ENCODE data around the gene ASB2.

DNA sequence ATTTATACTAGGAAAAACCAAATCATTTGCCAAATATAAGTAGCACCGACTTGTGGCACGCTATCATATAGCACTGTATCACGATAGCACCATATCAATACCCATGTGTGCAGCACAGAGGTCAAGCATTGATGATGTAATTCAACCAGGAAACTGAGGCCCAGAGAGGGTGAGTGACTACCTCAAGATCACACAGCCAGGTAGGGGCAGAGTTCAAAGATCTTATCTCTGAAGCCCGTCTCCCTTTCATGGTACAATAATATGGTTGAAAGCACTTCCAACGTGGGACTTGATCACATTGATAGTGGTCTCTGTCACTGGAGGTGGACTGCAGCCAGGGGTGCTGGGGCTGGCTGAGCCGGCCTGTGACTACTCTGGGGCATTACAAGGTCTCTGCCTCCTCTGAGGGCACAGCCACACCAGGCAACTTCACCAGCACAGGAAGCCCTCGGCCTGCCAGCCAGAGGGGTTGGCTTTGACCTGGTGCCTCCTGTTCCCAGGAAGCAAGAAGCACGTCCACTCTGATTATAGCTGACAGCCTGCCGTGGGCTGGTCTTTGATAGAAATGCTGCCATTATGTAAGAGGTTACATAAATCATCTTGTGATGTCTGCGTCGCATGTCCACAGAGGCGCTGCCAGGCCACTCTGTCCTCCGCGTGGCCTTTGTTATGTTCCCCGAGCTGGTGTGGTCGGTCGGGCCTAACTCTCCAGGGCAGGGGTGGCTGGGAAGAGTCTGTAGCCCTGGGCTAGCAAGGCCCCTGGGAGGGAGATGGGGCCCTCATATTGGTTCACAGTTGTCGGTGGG is 55.2 kb downstream of the ASB2 start:
- TF ChIP-seq YY1 (IDR thresholded peaks at IDR 0.05; ENCODE audit: insufficient read depth, insufficient read length) (no peak), SUZ12 (IDR thresholded peaks at IDR 0.05; ENCODE audit: extremely low read depth, insufficient read depth, insufficient read length) (no peak), ZNF274 (IDR thresholded peaks at IDR 0.05; ENCODE audit: low read depth, low read length) (no peak)

Measured in NT2/D1 (cell line).